Ovary (tissue), 9 donors: Measurements from ENCODE around the gene ANKRD2. TPM values are rescaled to one million over a fixed set of nuclear protein-coding genes. Genes with fewer than 3 reads are reported as not detected.

Experiments used
- DNase-seq, 5 donors: peaks; one replicate each; pipeline ENCODE4 v3.0.0-alpha.2; 2019 to 2020
- H3K27ac ChIP-seq, 2 donors: fragments of 200-600 bp; one replicate each; pipeline versions ENCODE4 v1.5.1 to v1.8.0; 2019 to 2022
- H3K27me3 ChIP-seq: fragments of 200-600 bp; one replicate; pipeline ENCODE4 v1.8.0; 2022
- H3K36me3 ChIP-seq: fragments of 200-600 bp; sonication (generic); one replicate; pipeline ENCODE4 v1.5.1; 2019
- H3K4me1 ChIP-seq: one replicate; pipeline ENCODE4 v1.8.1; 2013; ENCODE audit warnings: mild to moderate bottlenecking, moderate library complexity; ENCODE audit not compliant: insufficient read depth
- H3K4me3 ChIP-seq: fragments of 200-600 bp; sonication (generic); one replicate; pipeline ENCODE4 v1.5.1; 2017
- H3K9me3 ChIP-seq, 2 donors: fragments of 200-600 bp in 1 of 2; sonication (generic) in 1 of 2; one replicate each; pipeline versions ENCODE4 v1.5.1 to v1.8.1; 2013 to 2019; ENCODE audit warnings: mild to moderate bottlenecking in 1 of 2, moderate library complexity in 1 of 2
- EP300 ChIP-seq: sonication (generic); formaldehyde crosslinking; IDR thresholded peaks from one replicate; pipeline ENCODE4 v1.6.1; 2017; ENCODE audit warnings: antibody characterized with exemption
- POLR2A ChIP-seq: fragments of 450-650 bp; IDR thresholded peaks from one replicate; pipeline ENCODE4 v1.6.1; 2017; ENCODE audit warnings: antibody characterized with exemption, mild to moderate bottlenecking, moderate library complexity
- WGBS, 3 donors: extraction: QIAGEN DNeasy Blood & Tissue Kit in 1 of 3; methylation state at CpG; one replicate each; pipeline versions ENCODE4 v1.1.5 to v1.1.7; 2013 to 2017; 5-methylcytosine and 5-hydroxymethylcytosine counted together
- intact Hi-C, 4 donors: fragments of 100-400 bp; cut with DNase I; formaldehyde crosslinking; loops; one replicate each; pipeline versions ENCODE4 v1.11.0 to v1.15.1; 2022 to 2023
- polyA plus RNA-seq, 2 donors: library from polyadenylated mRNA; stranded (reverse); fragments of 200-250 nt in 1 of 2; fragments of 350-450 nt in 1 of 2; fragmentation: Illumina TruSeq in 1 of 2; extraction: RNeasy Lipid Tissue Mini Kit (QIAGEN cat#74804) in 1 of 2; gene quantifications; one replicate each; pipeline ENCODE4 v1.2.3, GENCODE V29; 2013 to 2014
- total RNA-seq, 7 donors: library from RNA; depleted of rRNA in 2 of 7; stranded (reverse); fragments of >200 nt in 2 of 7; fragmentation: NEBNext Ultra II Directional in 3 of 7; extraction: Animal tissue kit (Norgen Biotek cat#: 25700) in 3 of 7; gene quantifications; one replicate each; pipeline versions ENCODE4 v1.1.0 to v1.2.4, GENCODE V29; 2016 to 2023
- TF ChIP-seq, protein P1 (sequence below), 3 donors: fragments of 450-650 bp in 2 of 3; fragments of 200-600 bp in 1 of 3; IDR thresholded peaks; one replicate each; pipeline versions ENCODE4 v1.5.1 to v1.8.0; 2016 to 2022; ENCODE audit warnings: antibody characterized with exemption in 3 of 3, mild to moderate bottlenecking in 1 of 3
- donor health status: DM: no; HTN: no; CAD: no; lungs with moderate emphysema.
- donor health status: DM: no; HTN: no; CAD: no.
- donor health status: Bipolar disorder and iron deficiency.
- donor health status: DM: yes; HTN: yes; CAD: no.
- donor health status: DM: no; HTN: no; CAD: no.
- donor health status: DM: yes; HTN: yes; CAD: no.

ANKRD2 gene
- total and polyA plus RNA-seq, 9 donors, result 0.11 to 0.46 (median 0.37) TPM; not detected in 4

- Histone ChIP-seq H3K4me1 (peaks cover 2% of the 10 kb centered on the region), H3K4me3 (no peak overlapping the region), H3K27ac (no peak overlapping the region), H3K27me3 (no peaks in the 10 kb centered on the region), H3K9me3 (no peaks in the 10 kb centered on the region), H3K36me3 (no peaks in the 10 kb centered on the region)
- TF ChIP-seq EP300 (no peak), POLR2A (no peak)
- TF ChIP-seq, protein P1, sequence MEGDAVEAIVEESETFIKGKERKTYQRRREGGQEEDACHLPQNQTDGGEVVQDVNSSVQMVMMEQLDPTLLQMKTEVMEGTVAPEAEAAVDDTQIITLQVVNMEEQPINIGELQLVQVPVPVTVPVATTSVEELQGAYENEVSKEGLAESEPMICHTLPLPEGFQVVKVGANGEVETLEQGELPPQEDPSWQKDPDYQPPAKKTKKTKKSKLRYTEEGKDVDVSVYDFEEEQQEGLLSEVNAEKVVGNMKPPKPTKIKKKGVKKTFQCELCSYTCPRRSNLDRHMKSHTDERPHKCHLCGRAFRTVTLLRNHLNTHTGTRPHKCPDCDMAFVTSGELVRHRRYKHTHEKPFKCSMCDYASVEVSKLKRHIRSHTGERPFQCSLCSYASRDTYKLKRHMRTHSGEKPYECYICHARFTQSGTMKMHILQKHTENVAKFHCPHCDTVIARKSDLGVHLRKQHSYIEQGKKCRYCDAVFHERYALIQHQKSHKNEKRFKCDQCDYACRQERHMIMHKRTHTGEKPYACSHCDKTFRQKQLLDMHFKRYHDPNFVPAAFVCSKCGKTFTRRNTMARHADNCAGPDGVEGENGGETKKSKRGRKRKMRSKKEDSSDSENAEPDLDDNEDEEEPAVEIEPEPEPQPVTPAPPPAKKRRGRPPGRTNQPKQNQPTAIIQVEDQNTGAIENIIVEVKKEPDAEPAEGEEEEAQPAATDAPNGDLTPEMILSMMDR (IDR thresholded peaks at IDR 0.05), result no peak
- WGBS, 3 donors, result 77 to 88% (median 85%) methylated on average over 1 of the region's 1 CpG
- DNase-seq, result no peak
- intact Hi-C loops, result no loop called here
Observed at GRCh38 chr10:97600616-97601015, 28.0 kb downstream of the ANKRD2 start.

- no peak for DNase-seq
- 77 to 80% (median 77%) methylated on average over 21 of the region's 21 CpGs for WGBS, 3 donors
- Histone ChIP-seq H3K27ac (no peak overlapping the region), H3K4me1 (no peaks in the 10 kb centered on the region), H3K4me3 (no peak overlapping the region), H3K9me3 (no peaks in the 10 kb centered on the region), H3K27me3 (no peaks in the 10 kb centered on the region), H3K36me3 (no peaks in the 10 kb centered on the region)
- intact Hi-C loops, result no loop called here
- TF ChIP-seq POLR2A, result no peak
- no peak for TF ChIP-seq EP300
- TF ChIP-seq, protein P1 (IDR thresholded peaks at IDR 0.05), result no peak
Observed at GRCh38 chr10:97601268-97602215, 29.0 kb downstream of the ANKRD2 start.

GRCh38 chr10:97607095-97607636 is 34.6 kb downstream of the ANKRD2 start:
- WGBS, 3 donors, result 91 to 96% (median 94%) methylated on average over 5 of the region's 5 CpGs
- H3K4me3 ChIP-seq, result no peak overlapping the region
- no peaks in the 10 kb centered on the region for H3K4me1 ChIP-seq
- no peaks in the 10 kb centered on the region for H3K36me3 ChIP-seq
- no peaks in the 10 kb centered on the region for H3K9me3 ChIP-seq
- no peaks in the 10 kb centered on the region for H3K27me3 ChIP-seq
- no peak for DNase-seq
- TF ChIP-seq, protein P1 (IDR thresholded peaks at IDR 0.05), result no peak
- no peak for TF ChIP-seq POLR2A
- TF ChIP-seq EP300, result no peak
- intact Hi-C loops, result no loop called here
- H3K27ac ChIP-seq, result no peak overlapping the region

DNA sequence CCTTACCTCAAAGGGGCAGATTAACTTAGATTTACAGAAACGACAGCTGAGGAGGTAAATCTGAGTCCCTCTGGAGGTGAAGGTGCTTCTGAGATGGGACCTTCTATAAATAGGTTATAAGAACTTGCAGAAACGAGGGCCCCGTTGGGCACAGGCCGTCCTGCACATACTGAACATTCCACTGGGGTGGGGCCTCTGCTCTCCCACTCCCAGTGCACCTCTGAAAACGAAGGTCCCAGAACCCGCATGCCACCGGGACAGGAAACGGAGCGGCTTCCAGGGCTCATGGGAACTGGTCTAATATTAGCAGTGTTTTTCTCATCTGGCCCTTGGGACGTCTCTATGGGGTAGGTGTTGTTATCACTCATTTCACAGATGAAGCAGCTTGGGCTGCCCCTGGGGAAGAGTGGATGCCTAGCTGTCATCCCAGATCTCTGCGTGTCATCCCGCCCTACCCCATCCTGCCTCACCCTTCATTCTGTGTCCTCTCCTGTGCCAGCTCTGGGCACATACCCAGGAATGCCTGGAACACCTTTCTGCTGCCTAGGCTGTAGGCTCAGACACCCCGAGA is 36.5 kb downstream of the ANKRD2 start:
- DNase-seq, result no peak
- intact Hi-C loops, result no loop called here
- H3K4me1 ChIP-seq, result no peaks in the 10 kb centered on the region
- no peak overlapping the region for H3K4me3 ChIP-seq
- H3K9me3 ChIP-seq, result no peaks in the 10 kb centered on the region
- H3K27me3 ChIP-seq, result no peaks in the 10 kb centered on the region
- H3K27ac ChIP-seq, result no peak overlapping the region
- no peaks in the 10 kb centered on the region for H3K36me3 ChIP-seq
- 60 to 72% (median 68%) methylated on average over 13 of the region's 13 CpGs for WGBS, 3 donors
- TF ChIP-seq, protein P1 (IDR thresholded peaks at IDR 0.05), result no peak
- TF ChIP-seq EP300, result no peak
- TF ChIP-seq POLR2A, result no peak
